NCI-H2227 (cell line): Measurements from ENCODE around the gene ZNF343.
A peak's percentile ranks its signal among the peaks of the same experiment; 100 is the strongest.
"Not testable (repeated sequence)": the region's sequence is repeated elsewhere in the genome, so short reads cannot be mapped to it uniquely, and the experiment has no call there.

Experiments used
- DNase-seq: peaks from one replicate; lab custom pipeline; 2025; ENCODE audit not compliant: unreplicated experiment; lab: John Stamatoyannopoulos, UW

ZNF343 gene

DNA sequence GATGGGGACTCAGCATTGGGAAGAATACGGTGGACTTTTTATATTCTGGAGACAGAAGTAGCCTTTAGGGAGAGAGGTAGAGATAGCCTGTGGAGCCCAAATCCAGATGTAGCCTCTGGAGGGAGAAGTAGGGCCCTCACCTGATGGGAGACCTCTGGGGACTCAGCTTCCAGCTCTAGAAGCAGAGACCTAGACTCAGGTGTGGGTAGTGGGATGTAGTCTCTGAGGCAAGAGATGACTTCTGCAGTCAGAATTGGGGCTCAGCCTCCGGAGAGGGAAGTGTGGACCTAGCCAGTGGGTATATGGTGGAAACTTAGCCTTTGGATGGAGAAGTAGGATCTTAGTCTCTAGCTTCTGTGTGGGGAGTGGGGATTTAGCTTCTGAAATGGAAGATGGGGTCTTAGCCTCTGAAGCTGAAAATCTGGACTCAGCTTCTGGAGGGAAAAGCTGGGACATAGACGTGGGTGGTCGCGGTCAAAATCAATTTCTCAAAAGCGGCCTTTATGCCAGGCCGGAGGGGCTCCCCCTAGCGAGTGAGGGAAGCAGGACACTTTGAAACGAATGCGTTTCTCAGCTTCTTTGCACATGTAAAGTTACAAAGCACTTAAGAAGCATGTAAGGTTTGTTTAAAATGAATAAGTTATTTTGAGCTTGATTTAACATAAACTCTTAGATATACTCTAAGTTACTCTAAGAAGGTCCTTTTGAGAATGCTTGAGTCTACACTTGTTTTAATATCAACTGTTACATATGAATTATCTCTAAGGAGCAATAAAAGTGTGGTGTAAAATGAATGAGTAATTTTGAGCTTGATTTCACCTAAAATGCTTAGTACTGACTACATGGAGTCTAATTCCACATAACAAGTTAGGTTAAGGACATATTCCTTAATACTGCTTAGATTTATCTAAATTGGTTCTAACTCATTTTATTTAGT lies 12.9 kb upstream of the ZNF343 start:
- peak; percentile 62 for DNase-seq

DNA sequence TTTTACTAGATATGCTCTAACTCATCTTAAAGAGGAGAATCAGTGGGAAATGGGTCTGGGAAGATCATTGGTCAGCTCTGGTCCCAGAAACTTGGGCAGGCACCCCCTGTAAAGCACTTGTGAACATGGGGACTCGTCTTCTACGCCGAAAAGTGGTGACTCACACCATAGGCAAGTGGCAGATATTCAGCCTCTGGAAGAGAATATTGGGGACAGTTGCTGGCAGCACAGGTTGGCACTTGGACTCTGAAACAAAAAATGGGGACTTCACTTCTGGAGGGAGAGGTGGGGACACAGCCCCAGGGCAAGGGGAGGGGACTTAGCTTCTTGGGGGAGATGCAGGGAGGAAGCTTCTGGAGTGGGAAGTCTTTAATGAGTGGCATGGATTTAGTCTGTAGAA lies 11.9 kb upstream of the ZNF343 start:
- DNase-seq, result no peak

DNA sequence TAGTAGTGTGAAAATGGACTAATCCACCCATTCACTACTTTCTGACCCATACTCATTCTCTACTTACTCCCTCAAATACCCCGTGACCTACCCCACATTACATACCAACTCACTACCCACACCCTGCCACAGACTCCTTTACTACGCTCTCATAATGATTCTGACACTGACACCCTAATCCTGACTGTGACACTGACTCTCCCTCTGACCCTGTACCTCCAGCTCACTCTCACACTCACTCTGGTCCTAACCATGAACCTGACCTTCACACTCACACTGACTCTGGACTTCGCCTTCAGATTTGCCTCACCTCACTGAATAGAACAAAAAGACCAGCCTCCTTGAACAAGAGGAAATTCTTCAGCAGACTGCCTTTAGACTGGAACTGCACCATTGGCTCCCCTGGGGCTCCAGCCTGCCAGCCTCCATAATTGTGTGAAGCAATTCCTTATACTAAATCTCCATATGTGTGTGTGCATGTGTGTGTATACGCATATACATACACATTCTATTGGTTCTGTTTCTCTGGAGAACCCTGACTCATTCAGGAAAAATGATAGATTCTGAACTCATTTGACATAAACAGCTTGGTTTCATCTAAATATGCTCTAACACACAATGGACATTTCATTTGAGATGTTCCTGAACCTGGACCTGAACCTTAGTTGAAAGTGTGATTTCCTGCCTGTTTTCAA lies 10.5 kb upstream of the ZNF343 start:
- no peak for DNase-seq

DNA sequence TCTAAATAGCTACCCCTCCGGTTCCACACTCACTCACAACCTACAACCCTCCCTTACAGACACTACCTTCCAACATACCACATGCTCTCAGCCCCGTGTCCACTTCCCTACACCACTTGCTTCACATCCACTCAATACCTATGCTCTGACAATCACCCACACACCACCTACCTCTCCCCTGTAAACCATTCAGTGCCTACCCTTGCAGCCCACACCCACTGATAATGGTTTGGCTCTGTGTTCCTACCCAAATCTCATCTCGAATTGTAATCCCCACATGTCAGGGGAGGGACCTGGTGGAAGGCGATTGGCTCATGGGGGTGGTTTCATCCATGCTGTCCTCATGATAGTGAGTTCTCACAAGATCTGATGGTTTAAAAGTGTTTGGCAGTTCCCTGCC lies 9.8 kb upstream of the ZNF343 start:
- DNase-seq, result no peak

DNA sequence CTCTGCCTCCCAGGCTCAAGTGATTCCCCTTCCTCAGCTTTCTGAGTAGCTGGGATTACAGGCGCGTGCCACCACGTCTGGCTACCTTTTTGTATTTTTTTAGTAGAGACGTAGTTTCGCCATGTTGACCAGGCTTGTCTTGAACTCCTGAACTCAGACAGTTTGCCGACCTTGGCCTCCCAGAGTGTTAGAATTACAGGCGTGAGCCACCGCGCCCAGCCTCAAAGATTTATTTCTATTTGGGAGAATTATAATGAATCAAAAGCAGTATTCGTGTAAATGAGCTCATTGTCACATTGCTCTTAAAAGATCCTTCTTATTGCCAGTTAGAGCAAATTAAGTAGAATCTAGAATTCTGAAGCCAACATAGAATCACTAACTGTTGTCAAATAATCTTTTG lies 9.4 kb upstream of the ZNF343 start:
- no peak for DNase-seq

DNA sequence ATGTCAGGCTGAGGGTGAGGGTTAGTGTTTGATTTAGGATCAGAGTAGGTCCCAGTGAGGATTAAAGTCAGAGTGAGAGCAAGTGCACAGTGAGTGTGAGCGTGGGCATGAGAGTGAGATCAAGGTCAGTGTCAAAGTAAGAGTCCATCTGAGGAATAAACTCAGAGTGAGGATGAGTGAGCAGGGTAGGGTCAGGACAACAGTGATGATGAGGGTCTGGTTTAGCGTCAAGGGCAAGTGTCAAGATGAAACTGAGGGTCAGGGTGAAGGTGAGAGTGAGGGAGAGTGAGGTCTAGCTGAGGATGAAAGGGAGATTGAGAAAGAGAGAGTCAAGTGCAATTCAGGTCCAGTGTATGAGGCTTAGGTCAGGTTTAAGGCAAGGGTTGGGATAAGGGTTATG lies 7.7 kb upstream of the ZNF343 start:
- no peak for DNase-seq

DNA sequence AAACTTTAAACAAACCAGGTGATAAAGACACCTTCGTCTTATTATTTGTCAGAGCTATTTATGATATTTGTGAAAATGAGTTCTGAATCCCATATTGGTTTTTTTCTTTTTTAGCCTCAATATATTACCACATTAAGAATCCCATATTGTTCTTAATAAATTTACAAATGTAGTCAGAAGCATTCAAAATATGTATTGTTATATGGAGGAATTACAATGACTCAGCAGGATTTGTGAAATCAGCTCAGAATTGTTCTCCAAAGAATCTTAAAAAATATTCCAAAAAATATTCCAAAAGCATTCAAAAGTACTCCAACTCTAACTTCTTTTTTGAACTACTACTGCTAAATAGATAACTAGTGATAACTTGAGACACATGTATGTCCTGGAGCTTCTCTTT lies 6.5 kb upstream of the ZNF343 start:
- no peak for DNase-seq

DNA sequence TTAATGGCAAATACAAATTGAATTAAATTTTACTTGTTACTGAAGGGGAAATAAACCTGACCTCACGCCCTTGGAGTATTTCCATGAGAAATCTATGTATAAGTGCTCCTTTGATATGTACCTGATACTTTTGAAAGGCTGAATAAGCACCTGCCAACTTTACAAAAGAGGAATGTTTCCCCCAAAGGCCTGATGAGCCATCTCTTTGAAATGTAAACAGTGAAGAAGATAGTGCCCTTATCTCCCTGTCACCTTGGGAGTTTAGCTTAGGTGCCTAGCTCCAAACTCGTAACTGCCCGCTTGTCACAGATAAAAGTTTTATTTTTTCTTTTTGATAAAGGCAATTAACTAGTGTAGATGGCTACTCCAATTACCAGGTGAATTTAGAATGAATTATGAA lies 1.1 kb upstream of the ZNF343 start:
- no peak for DNase-seq

DNA sequence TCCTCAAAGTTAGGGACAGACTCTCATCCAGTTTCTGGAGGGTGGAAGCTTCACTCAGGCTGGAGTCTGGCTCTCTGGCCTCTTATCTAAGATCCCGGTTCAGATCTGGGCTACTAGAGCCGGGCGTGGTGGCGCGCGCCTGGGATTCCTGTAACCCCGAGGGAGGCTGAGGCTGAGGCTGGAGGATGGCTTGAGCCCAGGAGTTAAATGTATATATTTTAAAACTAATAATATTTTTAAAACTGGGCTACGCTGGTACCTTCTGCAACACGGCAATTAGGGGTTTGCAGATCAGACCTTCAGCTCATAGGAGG lies 710 bp upstream of the ZNF343 start:
- no peak for DNase-seq

DNA sequence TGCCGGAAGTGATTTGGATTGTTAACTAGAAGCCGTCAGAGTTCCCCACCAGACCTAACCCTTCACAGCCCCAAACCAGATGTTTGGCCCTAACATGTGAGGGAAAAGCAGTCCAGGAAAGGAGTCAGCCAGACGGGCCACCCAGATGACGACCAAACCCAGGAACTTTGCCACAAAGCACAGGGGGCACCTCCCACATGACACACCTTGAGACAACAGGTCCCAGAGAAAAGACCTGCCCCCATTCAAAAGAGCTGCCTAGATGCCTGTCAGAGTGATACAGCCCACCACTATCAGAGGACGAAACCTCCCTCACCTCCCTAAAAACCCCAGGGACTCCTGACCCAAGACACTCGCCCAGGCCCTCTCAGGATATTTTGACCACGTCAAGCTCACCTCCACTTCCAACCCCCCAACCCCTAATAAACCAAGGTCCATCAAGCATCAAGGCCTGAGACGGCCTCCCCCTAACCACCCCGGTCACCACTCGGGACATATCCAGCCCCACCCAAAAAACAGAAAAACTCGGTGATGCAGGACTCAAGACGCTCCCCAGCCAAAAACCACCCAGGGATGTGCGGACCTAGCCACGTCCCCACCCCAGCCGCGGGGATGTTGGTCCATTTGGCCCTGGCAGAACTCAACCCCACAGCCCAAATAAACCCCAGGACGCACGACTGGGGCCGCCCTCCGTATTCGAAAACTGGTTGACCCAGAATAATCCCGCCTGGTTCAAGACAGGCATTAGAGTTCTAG lies 662 bp downstream of the ZNF343 start:
- DNase-seq, result peak; percentile 29

DNA sequence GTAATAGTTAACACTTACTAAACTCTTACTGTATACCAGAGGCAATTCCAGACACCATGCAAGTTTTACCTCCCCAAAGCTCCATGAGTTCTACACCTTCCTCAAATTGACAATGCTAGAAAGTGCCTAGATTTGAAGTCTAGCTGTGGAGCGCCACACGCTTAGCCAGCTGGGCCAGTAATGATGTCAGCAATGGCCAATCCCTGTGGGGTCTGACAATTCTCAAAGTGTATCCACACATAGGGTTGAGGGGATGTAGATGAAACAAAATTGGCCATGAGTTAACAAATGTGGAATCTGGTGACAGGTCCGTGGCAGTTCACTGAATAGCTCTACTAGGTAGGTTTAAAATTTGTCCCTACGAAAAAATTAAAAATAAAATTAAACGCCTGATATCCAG lies 1.3 kb downstream of the ZNF343 start:
- DNase-seq, result no peak

DNA sequence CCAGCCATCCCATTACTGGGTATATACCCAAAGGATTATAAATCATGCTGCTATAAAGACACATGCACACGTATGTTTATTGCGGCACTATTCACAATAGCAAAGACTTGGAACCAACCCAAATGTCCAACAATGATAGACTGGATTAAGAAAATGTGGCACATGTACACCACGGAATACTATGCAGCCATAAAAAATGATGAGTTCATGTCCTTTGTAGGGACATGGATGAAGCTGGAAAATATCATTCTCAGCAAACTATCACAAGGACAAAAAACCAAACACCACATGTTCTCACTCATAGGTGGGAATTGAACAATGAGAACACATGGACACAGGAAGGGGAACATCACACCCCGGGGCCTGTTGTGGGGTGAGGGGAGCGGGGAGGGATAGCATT lies 2.3 kb downstream of the ZNF343 start:
- not testable (repeated sequence) for DNase-seq

DNA sequence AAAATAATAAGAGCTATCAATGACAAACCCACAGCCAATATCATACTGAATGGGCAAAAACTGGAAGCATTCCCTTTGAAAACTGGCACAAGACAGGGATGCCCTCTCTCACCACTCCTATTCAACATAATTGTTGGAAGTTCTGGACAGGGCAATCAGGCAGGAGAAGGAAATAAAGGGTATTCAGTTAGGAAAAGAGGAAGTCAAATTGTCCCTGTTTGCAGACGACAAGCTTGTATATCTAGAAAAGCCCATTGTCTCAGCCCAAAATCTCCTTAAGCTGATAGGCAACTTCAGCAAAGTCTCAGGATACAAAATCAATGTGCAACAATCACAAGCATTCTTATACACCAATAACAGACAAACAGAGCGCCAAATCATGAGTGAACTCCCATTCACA lies 3.9 kb downstream of the ZNF343 start:
- DNase-seq, result not testable (repeated sequence)

DNA sequence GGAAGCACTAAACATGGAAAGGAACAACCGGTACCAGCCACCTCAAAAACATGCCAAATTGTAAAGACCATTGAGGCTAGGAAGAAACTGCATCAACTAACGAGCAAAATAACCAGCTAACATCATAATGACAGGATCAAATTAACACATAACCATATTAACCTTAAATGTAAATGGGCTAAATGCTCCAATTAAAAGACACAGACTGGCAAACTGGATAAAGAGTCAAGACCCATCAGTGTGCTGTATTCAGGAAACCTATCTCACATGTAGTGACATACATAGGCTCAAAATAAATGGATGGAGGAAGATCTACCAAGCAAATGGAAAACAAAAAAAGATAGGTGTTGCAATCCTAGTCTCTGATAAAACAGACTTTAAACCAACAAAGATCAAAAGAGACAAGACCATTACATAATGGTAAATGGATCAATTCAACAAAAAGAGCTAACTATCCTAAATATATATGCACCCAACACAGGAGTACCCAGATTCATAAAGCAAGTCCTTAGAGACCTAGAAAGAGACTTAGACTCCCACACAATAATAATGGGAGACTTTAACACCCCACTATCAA lies 5.8 kb downstream of the ZNF343 start:
- not testable (repeated sequence) for DNase-seq

DNA sequence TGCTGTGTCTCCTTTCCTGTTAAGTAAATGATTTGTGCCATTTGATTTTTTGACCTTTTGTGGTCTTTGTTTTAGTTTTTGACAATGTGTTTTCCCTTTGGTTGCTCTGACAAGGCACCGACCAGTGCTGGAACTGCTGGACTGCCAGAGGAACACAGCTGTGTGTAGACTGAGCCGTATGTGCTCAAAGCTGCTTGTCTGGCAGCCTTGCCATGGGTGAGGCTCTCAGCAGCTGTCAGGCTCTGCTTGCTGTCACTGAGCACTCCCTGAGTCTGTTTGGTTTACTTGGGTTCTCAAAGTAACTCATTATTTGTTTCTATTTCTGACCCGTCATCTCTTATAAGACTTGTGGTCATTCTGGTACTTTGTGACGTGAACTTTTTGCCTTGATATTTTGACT lies 23.1 kb downstream of the ZNF343 start:
- DNase-seq, result no peak

DNA sequence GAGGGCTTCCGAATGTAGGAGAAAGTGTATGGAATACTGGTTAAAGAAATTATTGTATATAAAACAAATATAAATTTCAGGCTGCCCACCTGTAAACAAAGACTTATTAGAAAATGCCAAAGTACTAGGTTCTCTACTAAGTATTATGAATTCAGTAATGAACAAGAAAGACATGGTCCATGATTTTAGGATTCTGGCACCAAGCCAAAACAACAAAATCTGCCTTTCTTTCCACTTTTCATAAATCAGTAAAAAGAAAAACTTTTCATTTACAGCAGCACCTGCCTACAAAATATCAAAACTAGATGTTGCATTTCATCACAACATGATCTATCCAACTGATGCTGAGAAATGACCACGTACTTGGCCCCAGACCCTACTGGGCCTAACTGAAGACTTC lies 23.6 kb downstream of the ZNF343 start:
- DNase-seq, result no peak

DNA sequence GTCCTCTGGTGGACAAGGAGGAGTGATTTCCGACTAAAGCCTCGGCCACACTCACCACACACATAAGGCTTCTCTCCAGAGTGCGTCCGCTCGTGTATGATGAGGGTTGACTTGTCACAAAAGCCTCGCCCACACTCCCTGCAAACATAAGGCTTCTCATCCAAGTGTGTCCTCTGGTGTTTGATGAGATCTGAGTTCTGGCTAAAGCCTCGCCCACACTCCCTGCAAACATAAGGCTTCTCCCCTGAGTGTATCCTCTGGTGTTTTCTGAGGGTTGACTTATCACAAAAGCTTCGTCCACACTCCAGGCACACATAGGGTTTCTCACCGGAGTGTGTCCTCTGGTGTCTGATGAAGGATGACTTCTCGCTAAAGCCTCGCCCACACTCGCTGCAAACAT lies 25.2 kb downstream of the ZNF343 start:
- DNase-seq, result no peak

DNA sequence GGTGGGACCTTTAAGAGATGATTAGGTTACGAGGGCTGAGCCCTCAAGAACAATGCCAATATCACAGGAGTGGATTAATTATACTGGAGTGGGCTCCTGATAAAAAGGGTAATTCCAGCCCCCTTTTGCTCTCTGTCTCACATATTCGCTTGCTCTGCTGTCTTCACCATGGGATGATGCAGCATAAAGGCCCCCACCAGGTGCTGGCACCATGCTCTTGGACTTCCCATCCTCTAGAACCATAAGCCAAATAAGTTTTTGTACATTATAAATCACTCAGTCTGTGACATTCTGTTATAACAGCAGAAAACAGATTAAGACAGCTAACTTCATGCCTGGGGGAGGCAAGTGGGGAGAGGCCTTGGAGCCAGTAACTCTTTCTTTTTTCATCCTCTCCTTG lies 28.3 kb downstream of the ZNF343 start:
- DNase-seq, result no peak

DNA sequence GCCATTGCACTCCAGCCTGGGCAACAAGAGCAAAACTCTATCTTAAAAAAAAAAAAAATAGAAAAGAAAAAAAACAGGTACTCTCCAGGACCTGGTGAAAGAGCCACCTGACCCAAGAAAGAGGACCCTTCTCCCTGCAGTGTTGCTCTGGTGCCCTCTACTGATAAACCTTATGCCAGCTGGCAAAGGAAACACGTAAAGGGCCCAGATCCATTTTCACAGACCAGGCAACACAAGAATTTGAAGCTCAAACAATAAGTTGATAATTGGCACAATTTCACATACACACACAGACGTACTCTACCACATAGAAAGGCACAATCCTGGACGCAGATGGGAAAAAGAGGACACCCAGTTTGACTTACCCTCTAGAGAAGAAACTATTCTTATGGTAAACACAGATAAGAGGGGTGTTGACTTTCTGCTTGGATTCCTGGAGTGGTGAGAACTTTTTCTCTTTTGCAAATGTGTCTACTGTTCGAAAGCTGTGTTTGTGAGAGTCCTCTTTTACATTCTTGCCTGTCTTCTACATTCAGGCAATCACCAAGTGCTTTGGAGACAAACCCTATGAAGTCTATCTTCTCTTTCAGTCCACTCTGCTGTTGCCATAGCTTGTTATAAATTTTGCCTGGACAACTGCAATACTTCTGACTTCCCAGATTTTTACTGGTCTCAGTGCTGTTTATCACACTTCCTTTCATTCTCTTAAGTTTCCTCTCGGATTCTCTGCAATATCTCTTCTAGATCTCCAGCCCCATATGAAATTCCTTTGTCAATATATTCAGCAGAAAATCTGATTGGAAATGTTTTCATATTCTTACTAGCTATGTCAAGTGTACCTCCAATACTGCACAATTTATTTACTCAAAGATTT lies 31.7 kb downstream of the ZNF343 start:
- no peak for DNase-seq

DNA sequence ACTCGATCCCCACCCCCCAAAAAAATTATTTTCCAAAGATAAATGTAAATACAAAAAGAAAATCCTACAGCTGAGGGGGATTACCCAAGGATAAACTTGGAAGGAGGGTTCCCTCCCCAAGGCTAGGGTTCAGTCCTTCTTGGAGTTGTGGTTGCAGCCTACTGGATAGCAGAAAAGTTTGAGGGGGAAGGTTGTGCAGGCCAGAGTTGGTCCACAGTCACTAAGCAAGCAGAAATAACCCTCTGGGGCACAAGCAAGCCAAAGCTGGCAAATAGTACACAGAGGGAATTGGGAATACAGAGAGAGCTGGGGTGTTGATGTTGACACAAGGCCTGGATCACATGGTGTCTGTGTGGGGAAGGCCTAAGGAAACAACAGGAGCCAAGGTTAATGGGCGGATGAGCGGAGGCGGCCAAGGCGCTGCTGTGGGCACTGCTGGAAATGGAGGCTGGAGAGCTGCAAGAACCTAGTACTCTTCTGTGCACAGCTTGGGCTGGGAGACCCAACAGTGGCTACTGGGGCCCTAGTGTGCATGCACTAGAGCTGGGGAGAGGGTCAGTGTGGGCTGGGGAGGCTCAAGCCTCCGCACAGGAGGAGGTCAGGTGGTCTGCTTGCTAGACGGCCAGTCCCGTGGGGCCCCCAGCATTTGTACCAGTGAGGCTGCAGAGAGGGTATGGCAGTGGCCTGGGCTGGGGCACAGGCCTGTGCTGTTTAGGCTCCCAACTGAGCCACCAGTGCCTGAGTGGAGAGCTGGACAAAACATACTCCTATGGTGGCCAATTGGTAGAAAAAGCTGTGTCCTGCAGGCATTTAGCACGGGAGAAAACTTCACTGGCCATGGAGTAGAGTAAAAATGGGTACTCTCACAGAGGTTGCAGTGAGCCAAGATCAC lies 32.6 kb downstream of the ZNF343 start:
- no peak for DNase-seq
